Testis (tissue), 3 donors: ENCODE data around the gene GRM3. TPM values are rescaled to one million over a fixed set of nuclear protein-coding genes. Genes with fewer than 3 reads are reported as not detected.

Source experiments
- DNase-seq: peaks from one replicate; pipeline ENCODE4 v3.0.0-alpha.2; 2019
- H3K27ac ChIP-seq, 2 donors: fragments of 200-600 bp; sonication (generic); one replicate each; pipeline ENCODE4 v1.5.1; 2019
- H3K27me3 ChIP-seq: fragments of 200-600 bp; sonication (generic); one replicate; pipeline ENCODE4 v1.5.1; 2019
- H3K36me3 ChIP-seq: fragments of 200-600 bp; sonication (generic); one replicate; pipeline ENCODE4 v1.5.1; 2017; ENCODE audit warnings: low read depth; ENCODE audit errors: missing control alignments
- H3K4me1 ChIP-seq: fragments of 200-600 bp; sonication (generic); one replicate; pipeline ENCODE4 v1.5.1; 2019
- H3K4me3 ChIP-seq, 2 donors: fragments of 200-600 bp; sonication (generic); one replicate each; pipeline ENCODE4 v1.5.1; 2017 to 2019
- H3K9me3 ChIP-seq: fragments of 200-600 bp; sonication (generic); one replicate; pipeline ENCODE4 v1.5.1; 2017
- POLR2A ChIP-seq: fragments of 450-650 bp; IDR thresholded peaks from one replicate; pipeline ENCODE4 v1.6.1; 2017; ENCODE audit warnings: antibody characterized with exemption, mild to moderate bottlenecking, moderate library complexity
- WGBS, 2 donors: methylation state at CpG; one replicate each; pipeline ENCODE4 v1.1.5; 2018; 5-methylcytosine and 5-hydroxymethylcytosine counted together
- intact Hi-C: fragments of 100-400 bp; cut with DNase I; formaldehyde crosslinking; loops from one replicate; pipeline ENCODE4 v1.15.1; 2023; ENCODE audit warnings: low total_unique reads
- polyA plus RNA-seq: library from polyadenylated mRNA; stranded (reverse); fragments of 350-450 nt; fragmentation: Illumina TruSeq; extraction: RNeasy Lipid Tissue Mini Kit (QIAGEN cat#74804); gene quantifications from one replicate; pipeline ENCODE4 v1.2.3, GENCODE V29; 2014; ENCODE audit warnings: low read depth, low replicate concordance; ENCODE audit not compliant: insufficient read depth
- total RNA-seq, 2 donors: library from RNA; depleted of rRNA; stranded (reverse); fragments of >200 nt; gene quantifications; one replicate each; pipeline ENCODE4 v1.2.3, GENCODE V29; 2016
- TF ChIP-seq, protein P1 (sequence below), 3 experiments: fragments of 450-650 bp in 2 of 3; fragments of 200-600 bp in 1 of 3; sonication (generic) in 1 of 3; IDR thresholded peaks; one replicate each; pipeline ENCODE4 v1.5.1; 2016 to 2019; ENCODE audit warnings: antibody characterized with exemption in 3 of 3, mild to moderate bottlenecking in 2 of 3, moderate library complexity in 1 of 3

The GRM3 gene
- total and polyA plus RNA-seq, 3 donors from 2014 or later, result 0.12 to 0.47 (median 0.29) TPM

DNA sequence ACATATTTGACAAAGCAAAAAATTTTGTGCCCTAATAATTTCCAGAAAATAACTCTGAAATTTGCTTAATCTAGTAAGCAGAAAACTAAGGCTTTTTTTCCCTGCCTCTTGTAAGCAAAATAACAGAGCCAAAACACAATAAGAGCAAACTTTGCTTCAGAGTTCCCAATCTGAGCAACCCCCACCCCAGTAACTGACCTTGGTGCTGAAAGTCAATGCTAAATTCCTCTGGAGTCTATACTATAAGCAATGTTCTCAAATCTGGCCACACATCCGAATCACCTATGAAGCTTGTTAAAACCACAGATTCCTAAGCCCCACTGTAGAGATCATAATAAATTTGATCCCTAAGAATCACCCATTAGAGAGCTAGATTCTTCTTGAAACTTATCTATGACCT is 265.2 kb downstream of the GRM3 start:
- TF ChIP-seq, protein P1, sequence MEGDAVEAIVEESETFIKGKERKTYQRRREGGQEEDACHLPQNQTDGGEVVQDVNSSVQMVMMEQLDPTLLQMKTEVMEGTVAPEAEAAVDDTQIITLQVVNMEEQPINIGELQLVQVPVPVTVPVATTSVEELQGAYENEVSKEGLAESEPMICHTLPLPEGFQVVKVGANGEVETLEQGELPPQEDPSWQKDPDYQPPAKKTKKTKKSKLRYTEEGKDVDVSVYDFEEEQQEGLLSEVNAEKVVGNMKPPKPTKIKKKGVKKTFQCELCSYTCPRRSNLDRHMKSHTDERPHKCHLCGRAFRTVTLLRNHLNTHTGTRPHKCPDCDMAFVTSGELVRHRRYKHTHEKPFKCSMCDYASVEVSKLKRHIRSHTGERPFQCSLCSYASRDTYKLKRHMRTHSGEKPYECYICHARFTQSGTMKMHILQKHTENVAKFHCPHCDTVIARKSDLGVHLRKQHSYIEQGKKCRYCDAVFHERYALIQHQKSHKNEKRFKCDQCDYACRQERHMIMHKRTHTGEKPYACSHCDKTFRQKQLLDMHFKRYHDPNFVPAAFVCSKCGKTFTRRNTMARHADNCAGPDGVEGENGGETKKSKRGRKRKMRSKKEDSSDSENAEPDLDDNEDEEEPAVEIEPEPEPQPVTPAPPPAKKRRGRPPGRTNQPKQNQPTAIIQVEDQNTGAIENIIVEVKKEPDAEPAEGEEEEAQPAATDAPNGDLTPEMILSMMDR (IDR thresholded peaks at IDR 0.05), result no peak
- no peak for TF ChIP-seq POLR2A
- H3K4me3 ChIP-seq, result no peak overlapping the region
- H3K27ac ChIP-seq, result no peak overlapping the region
- DNase-seq, result no peak
- intact Hi-C loops, result loop anchor here (10.0 kb wide), 1 partner anchor 1014 kb away; no protein-coding TSS in a partner anchor
- 63 to 72% methylated on average over 1 of the region's 1 CpG for WGBS, 2 donors
- H3K27me3 ChIP-seq, result no peaks in the 10 kb centered on the region
- H3K36me3 ChIP-seq, result no peaks in the 10 kb centered on the region
- no peaks in the 10 kb centered on the region for H3K9me3 ChIP-seq
- H3K4me1 ChIP-seq, result no peaks in the 10 kb centered on the region

DNA sequence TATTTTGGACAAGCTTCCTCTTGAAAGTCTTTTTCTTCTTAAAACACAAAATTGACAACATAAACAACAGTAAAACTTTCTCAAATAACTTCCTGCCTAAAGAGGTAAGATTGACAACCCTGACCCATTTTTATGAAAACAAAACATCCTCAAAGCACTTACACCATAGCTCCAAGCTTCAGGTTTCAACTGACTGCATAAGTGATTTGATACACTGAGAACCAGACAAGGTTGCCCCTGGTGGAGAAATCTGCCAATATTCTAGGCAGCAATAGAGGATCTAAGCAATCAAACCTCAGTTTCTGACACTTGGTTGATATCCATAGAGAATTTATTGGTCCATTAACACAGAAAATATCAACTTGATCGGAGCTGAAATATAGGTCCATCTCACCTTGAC is 267.9 kb downstream of the GRM3 start:
- DNase-seq, result no peak
- no peaks in the 10 kb centered on the region for H3K36me3 ChIP-seq
- no peak overlapping the region for H3K4me3 ChIP-seq
- no peaks in the 10 kb centered on the region for H3K27me3 ChIP-seq
- 90% methylated on average over 1 of the region's 1 CpG for WGBS, 2 donors
- intact Hi-C loops, result no loop called here
- TF ChIP-seq, protein P1 (IDR thresholded peaks at IDR 0.05), result no peak
- H3K27ac ChIP-seq, result no peak overlapping the region
- H3K4me1 ChIP-seq, result no peaks in the 10 kb centered on the region
- H3K9me3 ChIP-seq, result no peaks in the 10 kb centered on the region

DNA sequence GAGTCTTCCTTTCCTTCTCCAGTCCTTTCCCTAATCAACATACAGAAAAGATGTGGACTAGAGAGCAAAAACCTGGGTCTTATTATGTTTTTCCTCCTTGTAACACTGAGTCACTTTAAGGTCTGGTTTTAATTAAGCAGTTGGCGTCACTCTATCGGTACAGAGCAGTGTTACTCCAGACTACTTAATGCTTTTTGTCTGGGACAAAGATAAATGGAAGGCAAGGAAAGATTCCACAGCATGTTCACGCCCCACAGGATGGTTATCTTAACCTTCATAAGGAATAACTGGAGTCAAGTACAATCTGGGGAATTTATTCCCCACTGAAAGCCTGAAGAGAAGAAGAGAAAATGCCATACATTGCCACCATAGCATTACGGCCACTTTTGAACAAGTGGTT is 270.0 kb downstream of the GRM3 start:
- Histone ChIP-seq H3K4me1 (no peaks in the 10 kb centered on the region), H3K27ac (no peak overlapping the region), H3K4me3 (no peak overlapping the region), H3K36me3 (no peaks in the 10 kb centered on the region), H3K27me3 (no peaks in the 10 kb centered on the region), H3K9me3 (no peaks in the 10 kb centered on the region)
- no peak for DNase-seq
- intact Hi-C loops, result no loop called here
- TF ChIP-seq, protein P1 (IDR thresholded peaks at IDR 0.05), result no peak
- TF ChIP-seq POLR2A, result no peak
- WGBS, 2 donors, result 60 to 65% methylated on average over 4 of the region's 4 CpGs
